ENCODE data around the gene FN1. TPM values are rescaled to one million over a fixed set of nuclear protein-coding genes. Genes with fewer than 3 reads are reported as not detected.

The FN1 gene
- total RNA-seq, 4 donors from 2014 or later: 45.8 to 78.1 (median 52.7) TPM

GRCh38 chr2:215434447-215435279 lies 1.2 kb downstream of the FN1 start:
- Histone ChIP-seq H3K9me3 (no peaks in the 10 kb centered on the region), H3K27me3 (peaks cover 27% of the 10 kb centered on the region), H3K27ac (peak overlapping the region; percentile 87), H3K36me3 (no peaks in the 10 kb centered on the region), H3K4me1 (peaks cover 30% of the 10 kb centered on the region), H3K4me3 (peak overlapping the region; percentile 64)
- no peak for TF ChIP-seq POLR2A (IDR thresholded peaks at IDR 0.05)
- TF ChIP-seq CTCF (IDR thresholded peaks at IDR 0.05): no peak
- no peak for TF ChIP-seq POLR2AphosphoS5 (IDR thresholded peaks at IDR 0.05)
- no peak for TF ChIP-seq EP300 (IDR thresholded peaks at IDR 0.05)
- WGBS: 46% methylated on average over 10 of the region's 10 CpGs
- DNase-seq (ENCODE audit: low spot score in 2 of 2): no peak

GRCh38 chr2:215432759-215433594 lies 2.9 kb downstream of the FN1 start:
- TF ChIP-seq POLR2A (IDR thresholded peaks at IDR 0.05) (no peak), EP300 (IDR thresholded peaks at IDR 0.05) (no peak), POLR2AphosphoS5 (IDR thresholded peaks at IDR 0.05) (no peak), CTCF (IDR thresholded peaks at IDR 0.05) (no peak)
- H3K36me3 ChIP-seq: no peaks in the 10 kb centered on the region
- H3K4me3 ChIP-seq: no peak overlapping the region
- H3K27ac ChIP-seq: peak overlapping the region; percentile 46
- peaks cover 29% of the 10 kb centered on the region for H3K4me1 ChIP-seq
- no peak for DNase-seq (ENCODE audit: low spot score in 2 of 2)
- H3K9me3 ChIP-seq: no peaks in the 10 kb centered on the region
- H3K27me3 ChIP-seq: peaks cover 27% of the 10 kb centered on the region
- WGBS: 97% methylated on average over 8 of the region's 8 CpGs

GRCh38 chr2:215431778-215432758 lies 3.8 kb downstream of the FN1 start:
- WGBS: 89% methylated on average over 7 of the region's 7 CpGs
- peaks cover 25% of the 10 kb centered on the region for H3K4me1 ChIP-seq
- H3K4me3 ChIP-seq: no peak overlapping the region
- TF ChIP-seq EP300 (IDR thresholded peaks at IDR 0.05) (no peak), POLR2A (IDR thresholded peaks at IDR 0.05) (no peak), POLR2AphosphoS5 (IDR thresholded peaks at IDR 0.05) (no peak), CTCF (IDR thresholded peaks at IDR 0.05) (no peak)
- no peak for DNase-seq (ENCODE audit: low spot score in 2 of 2)
- H3K36me3 ChIP-seq: no peaks in the 10 kb centered on the region
- no peak overlapping the region for H3K27ac ChIP-seq
- peaks cover 22% of the 10 kb centered on the region for H3K27me3 ChIP-seq
- H3K9me3 ChIP-seq: no peaks in the 10 kb centered on the region

GRCh38 chr2:215431290-215431689 lies 4.6 kb downstream of the FN1 start:
- WGBS: 39% methylated on average over 2 of the region's 2 CpGs
- no peak overlapping the region for H3K27ac ChIP-seq
- H3K4me1 ChIP-seq: peaks cover 18% of the 10 kb centered on the region
- H3K27me3 ChIP-seq: peaks cover 14% of the 10 kb centered on the region
- DNase-seq (ENCODE audit: low spot score in 2 of 2): no peak
- TF ChIP-seq POLR2A (IDR thresholded peaks at IDR 0.05): no peak
- no peak for TF ChIP-seq EP300 (IDR thresholded peaks at IDR 0.05)
- no peak for TF ChIP-seq POLR2AphosphoS5 (IDR thresholded peaks at IDR 0.05)
- no peak for TF ChIP-seq CTCF (IDR thresholded peaks at IDR 0.05)
- H3K9me3 ChIP-seq: no peaks in the 10 kb centered on the region
- H3K4me3 ChIP-seq: no peak overlapping the region
- H3K36me3 ChIP-seq: no peaks in the 10 kb centered on the region
